ENCODE results near the gene SEMA6B.

SEMA6B gene

GRCh38 chr19:4518345-4519171, 40.9 kb downstream of the SEMA6B start, which contains the start of gene PLIN4:
Gene PLIN4, minus strand, starts transcription at chr19:4518486. Its CDS starts 214 bp downstream, at chr19:4518272.
- Mint-ChIP-seq H3K27me3 (peaks cover 4% of the 10 kb centered on the region), H3K4me1 (no peaks in the 10 kb centered on the region), H3K9me3 (no peaks in the 10 kb centered on the region), H3K27ac (no peak within 1 kb of the TSS), H3K36me3 (no peaks in the 10 kb centered on the region), H3K4me3 (no peak within 1 kb of the TSS)

GRCh38 chr19:4517451-4518057, 41.9 kb downstream of the SEMA6B start:
- no peaks in the 10 kb centered on the region for H3K4me1 Mint-ChIP-seq
- no peaks in the 10 kb centered on the region for H3K36me3 Mint-ChIP-seq
- no peak overlapping the region for H3K27ac Mint-ChIP-seq
- no peak overlapping the region for H3K4me3 Mint-ChIP-seq
- H3K9me3 Mint-ChIP-seq: no peaks in the 10 kb centered on the region
- H3K27me3 Mint-ChIP-seq: peaks cover 4% of the 10 kb centered on the region

DNA sequence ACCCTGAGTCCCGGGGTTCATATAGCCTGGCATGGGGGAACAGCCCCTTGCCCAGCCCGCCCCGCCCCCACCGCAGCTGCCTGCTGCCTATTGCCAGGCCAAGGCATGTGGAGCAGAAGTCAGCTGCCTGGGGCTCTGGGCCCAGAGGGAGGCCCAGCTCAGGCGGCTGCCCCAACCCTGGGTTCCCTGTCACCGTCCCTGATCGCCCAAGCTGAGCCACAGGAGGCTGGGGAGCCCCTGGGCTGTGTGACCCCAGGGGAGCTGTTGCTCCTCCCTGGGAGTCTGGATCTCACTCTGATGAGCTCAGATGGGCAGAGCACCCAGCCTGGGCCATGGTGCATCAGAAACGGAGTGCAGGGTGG, 42.6 kb downstream of the SEMA6B start:
- peaks cover 4% of the 10 kb centered on the region for H3K27me3 Mint-ChIP-seq
- H3K4me1 Mint-ChIP-seq: no peaks in the 10 kb centered on the region
- H3K36me3 Mint-ChIP-seq: no peaks in the 10 kb centered on the region
- no peak overlapping the region for H3K4me3 Mint-ChIP-seq
- no peak overlapping the region for H3K27ac Mint-ChIP-seq
- no peaks in the 10 kb centered on the region for H3K9me3 Mint-ChIP-seq

DNA sequence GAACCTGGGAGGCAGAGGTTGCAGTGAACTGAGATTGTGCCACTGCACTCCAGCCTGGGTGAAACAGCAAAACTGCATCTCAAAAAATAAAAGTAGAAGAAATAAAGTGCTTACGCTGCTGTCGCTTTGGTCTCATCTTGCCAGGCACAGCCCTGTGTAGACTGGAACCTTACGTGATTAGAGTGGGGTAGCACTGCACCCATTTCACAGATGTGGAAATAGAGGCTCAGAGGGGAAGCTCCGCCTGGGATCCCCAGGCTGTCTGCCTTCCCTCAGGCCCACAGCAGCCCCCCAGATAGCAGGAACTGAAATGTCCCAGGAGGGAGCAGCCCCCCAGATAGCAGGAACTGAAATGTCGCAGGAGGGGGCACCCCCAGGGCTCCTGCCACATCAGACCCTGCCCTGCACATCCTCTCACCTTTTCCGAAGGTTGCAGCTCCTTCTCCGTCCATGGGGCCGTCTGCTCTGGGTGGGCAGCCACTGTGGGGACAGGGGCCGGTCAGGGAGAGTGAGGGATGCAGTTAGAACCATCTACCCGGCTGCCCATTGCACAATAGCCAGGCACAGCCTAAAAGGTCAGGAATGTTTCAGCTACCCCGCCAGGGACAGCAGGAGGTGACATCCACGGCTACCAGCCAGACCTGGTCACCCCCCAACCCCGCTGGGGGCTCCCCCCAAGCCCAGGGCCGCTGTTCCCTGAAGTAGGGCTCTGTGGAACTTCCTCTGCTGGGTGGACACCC, 43.1 kb downstream of the SEMA6B start:
- Mint-ChIP-seq H3K36me3 (no peaks in the 10 kb centered on the region), H3K27me3 (peaks cover 4% of the 10 kb centered on the region), H3K9me3 (no peaks in the 10 kb centered on the region), H3K27ac (no peak overlapping the region), H3K4me3 (no peak overlapping the region), H3K4me1 (no peaks in the 10 kb centered on the region)

DNA sequence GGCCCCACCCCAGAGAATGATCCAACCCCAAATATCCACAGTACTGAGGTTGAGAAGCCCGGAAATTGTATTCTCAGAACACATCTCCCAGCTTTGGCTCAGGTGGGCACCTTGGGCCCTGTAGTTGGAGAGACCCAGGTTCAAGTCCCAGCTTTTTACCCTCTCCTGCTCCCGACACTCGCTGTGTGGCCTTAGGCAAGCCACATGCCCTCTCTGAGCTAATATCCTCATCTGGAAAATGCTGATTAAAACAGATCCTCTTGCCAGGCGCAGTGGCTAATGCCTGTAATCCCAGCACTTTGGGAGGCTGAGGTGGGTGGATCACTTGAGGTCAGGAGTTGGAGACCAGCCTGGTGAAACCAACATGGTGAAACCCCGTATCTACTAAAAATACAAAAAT, 43.8 kb downstream of the SEMA6B start:
- Mint-ChIP-seq H3K4me3 (no peak overlapping the region), H3K27ac (no peak overlapping the region), H3K9me3 (no peaks in the 10 kb centered on the region), H3K4me1 (no peaks in the 10 kb centered on the region), H3K27me3 (peaks cover 4% of the 10 kb centered on the region), H3K36me3 (no peaks in the 10 kb centered on the region)

- Mint-ChIP-seq H3K4me3 (no peak overlapping the region), H3K27ac (no peak overlapping the region), H3K27me3 (no peaks in the 10 kb centered on the region), H3K9me3 (no peaks in the 10 kb centered on the region), H3K4me1 (no peaks in the 10 kb centered on the region), H3K36me3 (no peaks in the 10 kb centered on the region)
These were observed 46.2 kb downstream of the SEMA6B start for GRCh38 chr19:4513248-4513647.

DNA sequence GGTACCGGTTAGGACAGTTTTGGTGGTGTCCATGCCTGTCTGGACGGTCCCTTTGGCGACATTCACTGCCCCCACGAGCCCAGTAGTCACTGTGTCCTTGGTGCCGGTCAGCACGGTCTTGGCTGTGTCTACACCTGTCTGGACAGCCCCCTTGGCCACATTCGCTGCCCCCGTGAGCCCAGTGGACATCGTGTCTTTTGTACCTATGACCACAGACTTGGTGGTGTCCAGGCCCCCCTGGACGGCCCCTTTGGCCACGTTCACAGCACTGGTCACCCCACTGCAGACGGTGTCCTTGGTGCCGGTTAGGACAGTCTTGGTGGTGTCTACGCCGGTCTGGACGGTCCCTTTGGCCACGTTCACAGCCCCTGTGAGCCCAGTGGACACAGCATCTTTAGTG, 47.4 kb downstream of the SEMA6B start:
- no peaks in the 10 kb centered on the region for H3K27me3 Mint-ChIP-seq
- H3K9me3 Mint-ChIP-seq: no peaks in the 10 kb centered on the region
- no peak overlapping the region for H3K27ac Mint-ChIP-seq
- H3K4me3 Mint-ChIP-seq: no peak overlapping the region
- no peaks in the 10 kb centered on the region for H3K4me1 Mint-ChIP-seq
- H3K36me3 Mint-ChIP-seq: no peaks in the 10 kb centered on the region

DNA sequence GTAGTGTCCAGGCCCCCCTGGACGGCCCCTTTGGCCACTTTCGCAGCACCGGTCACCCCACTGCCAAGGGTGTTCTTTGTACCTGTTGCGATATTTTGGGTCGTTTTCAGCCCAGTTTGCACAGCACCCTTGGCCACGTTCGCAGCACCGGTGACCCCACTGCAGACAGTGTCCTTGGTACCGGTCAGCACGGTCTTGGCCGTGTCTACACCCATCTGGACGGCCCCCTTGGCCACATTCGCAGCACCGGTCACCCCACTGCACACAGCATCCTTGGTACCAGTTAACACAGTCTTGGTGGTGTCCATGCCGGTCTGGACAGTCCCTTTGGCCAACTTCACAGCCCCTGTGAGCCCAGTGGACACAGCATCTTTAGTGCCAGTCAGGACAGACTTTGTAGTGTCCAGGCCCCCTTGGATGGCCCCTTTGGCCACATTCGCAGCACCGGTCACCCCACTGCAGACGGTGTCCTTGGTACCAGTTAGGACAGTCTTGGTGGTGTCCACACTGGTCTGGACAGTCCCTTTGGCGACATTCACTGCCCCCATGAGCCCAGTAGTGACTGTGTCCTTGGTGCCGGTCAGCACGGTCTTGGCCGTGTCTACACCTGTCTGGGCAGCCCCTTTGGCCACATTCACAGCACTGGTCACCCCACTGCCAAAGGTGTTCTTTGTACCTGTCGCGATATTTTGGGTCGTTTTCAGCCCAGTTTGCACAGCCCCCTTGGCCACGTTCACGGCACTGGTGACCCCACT, 48.0 kb downstream of the SEMA6B start:
- Mint-ChIP-seq H3K27ac (no peak overlapping the region), H3K36me3 (no peaks in the 10 kb centered on the region), H3K27me3 (no peaks in the 10 kb centered on the region), H3K4me1 (no peaks in the 10 kb centered on the region), H3K9me3 (no peaks in the 10 kb centered on the region), H3K4me3 (no peak overlapping the region)

- Mint-ChIP-seq H3K4me3 (no peak overlapping the region), H3K36me3 (peaks cover 2% of the 10 kb centered on the region), H3K4me1 (no peaks in the 10 kb centered on the region), H3K9me3 (no peaks in the 10 kb centered on the region), H3K27ac (no peak overlapping the region), H3K27me3 (no peaks in the 10 kb centered on the region)
These were observed 48.8 kb downstream of the SEMA6B start for GRCh38 chr19:4510435-4511255.

GRCh38 chr19:4508698-4509097, 50.8 kb downstream of the SEMA6B start:
- peaks cover 5% of the 10 kb centered on the region for H3K36me3 Mint-ChIP-seq
- no peaks in the 10 kb centered on the region for H3K9me3 Mint-ChIP-seq
- H3K4me3 Mint-ChIP-seq: no peak overlapping the region
- H3K27ac Mint-ChIP-seq: no peak overlapping the region
- H3K4me1 Mint-ChIP-seq: no peaks in the 10 kb centered on the region
- no peaks in the 10 kb centered on the region for H3K27me3 Mint-ChIP-seq

DNA sequence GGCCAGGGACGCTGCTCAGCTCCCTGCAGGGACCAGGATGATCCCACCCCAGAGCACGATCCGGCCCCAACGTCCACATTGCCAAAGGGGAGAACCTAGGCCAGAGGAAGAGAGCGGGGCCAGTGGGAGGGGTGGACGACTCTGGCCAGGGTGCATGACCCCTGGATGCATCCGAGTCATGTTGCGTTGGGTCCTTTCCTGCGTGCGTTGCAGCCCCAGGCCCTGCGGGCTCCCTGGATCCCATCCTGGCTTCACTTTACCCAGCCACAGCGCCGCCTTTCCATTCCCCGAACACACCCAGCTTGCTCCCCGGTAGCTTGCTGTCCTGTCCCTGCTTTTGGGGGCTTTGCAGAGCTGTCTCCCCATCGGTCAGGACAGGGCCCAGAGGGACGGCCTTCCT, 51.7 kb downstream of the SEMA6B start:
- Mint-ChIP-seq H3K9me3 (no peaks in the 10 kb centered on the region), H3K36me3 (peaks cover 5% of the 10 kb centered on the region), H3K27me3 (no peaks in the 10 kb centered on the region), H3K4me3 (no peak overlapping the region), H3K27ac (no peak overlapping the region), H3K4me1 (no peaks in the 10 kb centered on the region)

DNA sequence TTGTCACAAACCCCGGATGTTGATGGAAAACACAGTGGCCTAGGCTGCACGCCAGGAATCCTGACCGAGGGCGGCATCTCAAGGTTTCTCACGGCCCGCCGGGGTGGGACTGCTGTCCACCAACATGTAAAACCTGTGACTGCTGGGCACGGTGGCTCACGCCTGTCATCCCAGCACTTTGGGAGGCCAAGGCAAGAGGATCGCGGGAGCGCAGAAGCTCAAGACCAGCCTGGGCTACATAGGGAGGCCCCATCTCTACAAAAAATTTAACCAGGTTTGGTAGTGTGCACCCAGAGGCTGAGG, 52.4 kb downstream of the SEMA6B start:
- Mint-ChIP-seq H3K4me1 (no peaks in the 10 kb centered on the region), H3K4me3 (no peak overlapping the region), H3K27me3 (no peaks in the 10 kb centered on the region), H3K36me3 (peaks cover 5% of the 10 kb centered on the region), H3K9me3 (no peaks in the 10 kb centered on the region), H3K27ac (no peak overlapping the region)

- Mint-ChIP-seq H3K9me3 (no peaks in the 10 kb centered on the region), H3K27me3 (no peaks in the 10 kb centered on the region), H3K4me1 (no peaks in the 10 kb centered on the region), H3K27ac (no peak overlapping the region), H3K36me3 (peaks cover 5% of the 10 kb centered on the region), H3K4me3 (no peak overlapping the region)
These were observed 52.9 kb downstream of the SEMA6B start for GRCh38 chr19:4506449-4507149.

DNA sequence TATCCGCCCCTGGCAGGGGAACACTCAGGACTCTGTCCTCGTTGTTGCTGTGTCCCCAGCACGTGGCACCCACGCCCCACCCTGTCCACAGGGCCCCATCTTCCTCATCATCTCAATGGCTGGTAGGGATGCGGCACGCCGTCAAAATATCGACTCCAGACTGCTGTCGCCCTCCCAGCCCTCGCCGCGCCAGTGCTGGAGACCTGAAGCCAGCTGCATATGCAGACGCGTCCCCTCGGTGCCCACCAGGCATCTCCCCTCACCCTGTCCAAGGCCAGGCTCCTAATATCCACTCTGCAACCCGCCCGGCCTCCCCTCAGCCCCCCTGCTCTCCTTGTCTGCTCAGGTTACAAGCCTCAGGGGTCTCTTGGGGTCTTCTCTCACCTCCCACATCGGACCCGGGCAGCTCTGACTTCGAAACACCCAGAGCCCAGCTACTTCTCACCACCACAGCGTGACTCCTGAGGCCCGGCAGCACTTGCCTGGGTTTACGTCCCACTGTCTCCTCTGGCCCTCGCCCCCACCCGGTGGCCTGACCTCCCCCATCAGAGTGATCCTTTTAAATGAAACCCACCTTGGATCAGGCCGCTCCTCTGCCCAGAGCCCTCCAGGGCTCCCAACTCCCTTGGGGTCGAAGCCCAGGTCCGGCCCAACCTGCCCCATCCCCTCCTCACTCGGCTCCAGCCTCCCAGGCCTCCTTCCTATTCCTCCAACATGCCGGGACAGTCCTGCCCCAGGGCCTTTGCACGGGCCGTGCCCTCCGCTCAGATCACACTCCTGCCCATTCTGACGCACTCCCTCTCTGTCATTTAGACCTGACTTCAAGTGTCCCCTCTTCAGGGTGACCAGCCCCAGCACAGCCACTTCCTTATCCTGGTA, 53.7 kb downstream of the SEMA6B start:
- Mint-ChIP-seq H3K36me3 (peaks cover 5% of the 10 kb centered on the region), H3K27ac (no peak overlapping the region), H3K4me1 (no peaks in the 10 kb centered on the region), H3K27me3 (no peaks in the 10 kb centered on the region), H3K4me3 (no peak overlapping the region), H3K9me3 (no peaks in the 10 kb centered on the region)

All from activated naive CD4-positive, alpha-beta T cell treated with anti-CD3 and anti-CD28 coated beads, Interleukin-2, amount 50 U/mL, for 24 hours (primary cell).